Kidney (tissue), 14 donors: ENCODE measurements around the gene GYPC. TPM values are rescaled to one million over a fixed set of nuclear protein-coding genes. Genes with fewer than 3 reads are reported as not detected.

Experiments
- DNase-seq, 5 donors: peaks; one replicate each; pipeline ENCODE4 v3.0.0-alpha.2; 2013 to 2020
- FAIRE-seq: peaks from 2 replicates; lab custom pipeline; 2012; peaks lifted over from hg19 to GRCh38; lab: Jason Lieb, UNC
- H3K27ac ChIP-seq, 2 donors: one replicate each; pipeline ENCODE4 v1.7.0; 2013; ENCODE audit warnings: low read depth in 2 of 2, low read length in 2 of 2, inconsistent platforms in 1 of 2
- H3K27me3 ChIP-seq: one replicate; pipeline ENCODE4 v1.7.1; 2013; ENCODE audit warnings: low read length, inconsistent platforms; ENCODE audit not compliant: control insufficient read depth, insufficient read depth
- H3K36me3 ChIP-seq, 3 donors: one replicate each; pipeline versions ENCODE4 v1.7.0 to v1.7.1; 2013; ENCODE audit warnings: low read length in 3 of 3, control low read depth in 1 of 3, inconsistent platforms in 1 of 3; ENCODE audit not compliant: insufficient read depth in 3 of 3, control insufficient read depth in 2 of 3
- H3K4me1 ChIP-seq, 3 donors: one replicate each; pipeline versions ENCODE4 v1.7.0 to v1.7.1; 2013; ENCODE audit warnings: low read length in 3 of 3, inconsistent platforms in 1 of 3, low read depth in 1 of 3; ENCODE audit not compliant: control insufficient read depth in 2 of 3, insufficient read depth in 2 of 3
- H3K4me3 ChIP-seq, 3 donors: one replicate each; pipeline versions ENCODE4 v1.7.0 to v1.8.1; 2013; ENCODE audit warnings: low read length in 3 of 3, control low read depth in 1 of 3, inconsistent platforms in 1 of 3
- H3K9ac ChIP-seq, 3 donors: one replicate each; pipeline versions ENCODE4 v1.7.0 to v1.7.1; 2013; ENCODE audit warnings: low read length in 3 of 3, control low read depth in 1 of 3, inconsistent platforms in 1 of 3
- H3K9me3 ChIP-seq, 3 donors: one replicate each; pipeline versions ENCODE4 v1.7.0 to v1.7.1; 2013; ENCODE audit warnings: low read length in 3 of 3, control low read depth in 1 of 3, inconsistent platforms in 1 of 3; ENCODE audit not compliant: control insufficient read depth in 2 of 3, insufficient read depth in 1 of 3
- CTCF ChIP-seq: IDR thresholded peaks from 3 replicates; pipeline ENCODE4 v1.5.1; 2012; ENCODE audit warnings: mild to moderate bottlenecking, moderate library complexity, borderline replicate concordance; ENCODE audit not compliant: insufficient read depth; ENCODE audit errors: extremely low read depth
- intact Hi-C: fragments of 100-400 bp; cut with DNase I; formaldehyde crosslinking; loops from one replicate; pipeline ENCODE4 v1.11.1; 2022
- polyA plus RNA-seq: library from polyadenylated mRNA; stranded (reverse); fragments of 350-450 nt; fragmentation: Illumina TruSeq; extraction: RNeasy Lipid Tissue Mini Kit (QIAGEN cat#74804); gene quantifications from one replicate; pipeline ENCODE4 v1.2.3, GENCODE V29; 2014; ENCODE audit warnings: low read depth, low replicate concordance; ENCODE audit not compliant: insufficient read depth
- total RNA-seq: library from RNA; stranded (reverse); fragmentation: NEBNext Ultra II Directional; extraction: Animal tissue kit (Norgen Biotek cat#: 25700); gene quantifications from one replicate; pipeline ENCODE4 v1.2.1, GENCODE V29; 2021
- donor health status: control.
- donor health status: control.
- donor health status: control.
- donor health status: control.
- donor health status: control.
- donor health status: DM: yes; HTN: yes; CAD: no.
- donor health status: Normal renal cell carcinoma (clear cell type).

The GYPC gene
- total and polyA plus RNA-seq, 2 donors from 2014 or later, result 51.1 to 61.9 TPM

DNA sequence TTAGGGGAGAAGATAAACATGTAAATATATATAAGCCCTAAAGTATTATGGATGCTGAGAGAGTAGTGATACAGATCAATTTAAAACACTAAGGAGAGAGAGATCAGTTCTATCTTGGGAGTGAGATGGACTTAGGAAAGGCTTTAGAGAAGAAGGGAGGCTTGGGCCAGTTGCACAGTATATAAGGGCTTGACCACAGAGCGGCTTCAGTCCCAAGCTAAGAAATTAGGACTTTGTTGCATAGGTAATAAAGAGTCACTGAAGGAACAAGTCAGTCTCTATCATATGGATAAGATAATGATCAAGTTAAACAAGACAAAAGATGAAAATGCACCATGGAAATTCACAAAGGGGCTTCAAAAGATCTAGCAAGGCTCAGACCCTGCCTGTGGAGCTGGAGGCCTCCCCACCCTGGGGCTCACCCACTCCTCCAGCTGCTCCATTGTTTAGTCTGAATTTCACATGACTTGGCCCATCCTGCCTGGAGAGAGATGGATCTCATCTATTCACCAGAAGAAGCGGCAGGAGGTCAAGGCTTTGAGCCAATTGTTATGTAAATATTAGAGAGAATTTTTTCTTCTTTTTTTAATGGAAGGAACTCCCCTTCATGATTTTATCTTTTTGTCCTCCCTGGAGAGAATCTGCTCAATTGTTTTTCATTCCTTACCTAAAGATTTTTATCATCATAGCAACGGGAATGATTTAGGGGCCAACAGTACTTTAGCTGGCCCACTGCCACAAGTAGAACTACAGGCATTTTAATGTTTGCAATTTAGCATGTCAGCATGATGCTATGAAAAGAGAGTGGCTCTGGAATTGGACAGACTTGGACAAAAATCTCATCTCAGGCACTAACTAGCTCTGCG lies 44.0 kb downstream of the GYPC start:
- Histone ChIP-seq H3K27me3 (no peaks in the 10 kb centered on the region), H3K9ac (no peak overlapping the region), H3K27ac (peak overlapping the region in 1 of 2 donors; percentile 15), H3K4me3 (no peak overlapping the region), H3K36me3 (peaks cover 0 to 9% (median 2%) of the 10 kb centered on the region in 3 donors), H3K4me1 (peaks cover 0 to 9% (median 3%) of the 10 kb centered on the region in 3 donors), H3K9me3 (no peaks in the 10 kb centered on the region)
- TF ChIP-seq CTCF, result no peak
- DNase-seq (peak in 2 of 5 donors; percentile 43 to 70), FAIRE-seq (no peak)
- intact Hi-C loops, result no loop called here

DNA sequence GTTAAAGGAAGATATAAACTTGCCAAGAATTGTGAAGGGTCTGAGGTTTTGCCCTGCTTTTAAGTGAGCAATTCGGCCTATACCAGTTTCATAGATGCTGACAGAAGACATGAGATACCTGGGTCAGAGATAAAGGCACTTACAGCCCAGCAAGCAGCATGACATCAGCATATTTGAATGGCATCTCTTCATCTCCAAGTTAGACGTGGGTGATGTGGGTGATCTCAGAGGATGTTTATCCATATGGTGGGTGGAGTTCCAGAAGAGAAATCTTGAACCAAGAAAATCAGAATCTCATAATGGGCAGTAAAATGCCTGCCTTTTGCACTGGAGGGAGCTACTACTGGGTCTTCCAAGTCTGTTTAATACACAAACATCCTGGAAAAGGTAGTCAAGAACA lies 44.7 kb downstream of the GYPC start:
- Histone ChIP-seq H3K4me1 (peaks cover 0 to 9% (median 3%) of the 10 kb centered on the region in 3 donors), H3K27ac (no peak overlapping the region), H3K27me3 (no peaks in the 10 kb centered on the region), H3K4me3 (no peak overlapping the region), H3K9ac (no peak overlapping the region), H3K36me3 (peaks cover 0 to 9% (median 2%) of the 10 kb centered on the region in 3 donors), H3K9me3 (no peaks in the 10 kb centered on the region)
- intact Hi-C loops, result no loop called here
- no peak for DNase-seq
- no peak for TF ChIP-seq CTCF
- FAIRE-seq, result no peak

DNA sequence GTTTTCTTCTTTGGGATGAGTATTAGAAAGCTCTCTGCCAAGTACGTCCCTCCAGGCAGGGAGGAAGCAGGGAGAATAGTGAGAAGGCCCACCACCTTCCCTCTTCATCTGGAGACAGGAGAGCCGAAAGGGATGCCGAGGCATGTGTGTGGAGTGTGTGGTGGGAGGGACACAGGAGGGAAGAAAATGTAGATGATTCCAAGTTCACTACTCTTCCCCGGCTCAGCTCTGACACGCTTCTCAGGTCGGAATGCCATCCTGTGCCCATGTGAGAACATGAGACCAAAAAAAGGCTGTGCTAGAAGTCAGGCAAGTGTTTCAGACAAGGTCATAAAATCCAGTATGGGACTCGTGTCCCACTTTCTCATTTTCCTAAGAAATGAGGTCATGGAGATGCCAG lies 47.4 kb downstream of the GYPC start:
- TF ChIP-seq CTCF, result no peak
- H3K9ac ChIP-seq, result no peak overlapping the region
- DNase-seq, result peak in 1 of 5 donors; percentile 5
- no peaks in the 10 kb centered on the region for H3K9me3 ChIP-seq
- intact Hi-C loops, result no loop called here
- H3K4me1 ChIP-seq, result peaks cover 0 to 9% (median 3%) of the 10 kb centered on the region in 3 donors
- H3K36me3 ChIP-seq, result peaks cover 0 to 3% (median 0%) of the 10 kb centered on the region in 3 donors
- no peak overlapping the region for H3K4me3 ChIP-seq
- no peaks in the 10 kb centered on the region for H3K27me3 ChIP-seq
- no peak overlapping the region for H3K27ac ChIP-seq
- no peak for FAIRE-seq
